NCI-H2081 (cell line): ENCODE results near the gene MYPN.
"Not testable (repeated sequence)": the region's sequence is repeated elsewhere in the genome, so short reads cannot be mapped to it uniquely, and the experiment has no call there.

Source experiments
- DNase-seq, 2 experiments: peaks; one replicate each; lab custom pipeline; 2025; lab: John Stamatoyannopoulos, UW

The MYPN gene

DNA sequence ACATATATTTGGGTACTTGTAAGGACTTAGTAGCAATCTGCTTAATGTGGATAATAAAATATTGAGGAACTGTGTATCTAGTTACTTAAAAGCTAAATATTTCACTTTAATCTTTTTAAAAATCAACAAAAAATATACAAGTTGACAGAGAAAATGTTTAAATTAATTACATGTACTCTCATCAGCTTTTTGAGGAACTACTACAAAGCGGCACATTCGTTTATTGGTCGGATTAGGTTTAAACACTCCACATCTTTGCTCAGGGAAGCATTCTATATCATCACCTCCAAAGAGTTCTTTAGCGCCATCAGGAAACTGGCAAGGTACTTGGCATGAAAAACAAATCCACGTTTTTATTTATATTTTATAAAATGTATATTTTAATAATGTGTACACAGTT lies 121.0 kb downstream of the MYPN start:
- no peak for DNase-seq

DNA sequence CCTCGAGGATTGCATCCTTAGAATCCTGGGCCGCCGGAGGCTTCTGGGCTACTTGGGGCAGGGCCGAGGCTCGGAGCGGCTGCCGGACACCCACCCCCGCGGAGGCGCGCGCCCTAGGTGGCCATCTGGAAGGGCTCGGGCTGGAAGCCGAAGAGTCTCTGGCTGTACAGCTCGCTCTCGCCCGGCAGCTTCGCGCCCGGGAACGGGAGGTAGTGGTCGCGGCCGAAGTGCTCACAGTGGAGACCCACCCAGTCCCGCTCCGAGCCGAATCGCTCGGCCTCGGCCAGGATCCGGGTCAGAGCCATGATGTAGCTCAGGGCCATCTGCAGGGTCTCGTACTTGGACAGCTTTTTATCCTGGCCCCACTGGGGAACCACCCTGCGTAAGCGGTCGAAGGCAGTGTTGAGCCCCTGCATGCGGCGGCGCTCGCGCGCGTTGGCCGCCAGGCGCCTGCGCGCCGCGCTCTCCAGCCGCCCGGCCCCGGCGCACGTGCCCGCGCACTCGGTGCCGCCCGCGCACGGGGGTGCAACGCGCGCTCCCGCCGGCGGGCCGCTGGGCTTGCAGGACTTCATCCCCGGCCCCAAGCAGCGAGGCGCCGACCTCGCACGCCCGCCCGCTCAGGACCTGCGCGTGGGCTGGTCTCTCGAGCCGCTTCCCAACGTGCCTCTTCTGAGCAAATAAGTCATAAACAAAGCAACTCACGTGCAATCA lies 122.0 kb downstream of the MYPN start:
- peak; percentile 58 to 69 for DNase-seq

- no peak for DNase-seq
These were observed 122.5 kb downstream of the MYPN start, which contains the start of gene ATOH7 for GRCh38 chr10:68231817-68232251. ATOH7 (minus strand) TSS chr10:68232113; CDS start chr10:68231677, 436 bp downstream.

DNA sequence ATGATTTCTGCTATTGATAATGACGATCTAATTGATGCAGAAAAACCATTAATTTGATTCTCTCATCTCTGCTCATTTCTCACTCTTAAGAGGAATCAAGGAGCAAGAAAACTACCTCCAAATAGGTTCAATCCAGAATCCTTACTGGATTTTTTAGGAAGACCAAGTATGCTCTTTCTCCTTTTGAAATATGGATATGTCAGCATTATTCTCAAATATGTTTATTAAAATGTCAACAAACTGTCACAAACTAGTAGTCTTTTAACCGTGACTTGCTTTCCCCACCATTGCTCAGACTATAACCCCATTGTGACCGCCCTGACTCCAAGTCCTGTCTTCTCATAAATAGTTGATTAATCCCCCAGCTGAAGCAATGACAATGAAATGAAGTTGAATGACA lies 123.8 kb downstream of the MYPN start:
- no peak for DNase-seq

- DNase-seq: no peak
These were observed 125.8 kb downstream of the MYPN start for GRCh38 chr10:68235111-68235510.

DNA sequence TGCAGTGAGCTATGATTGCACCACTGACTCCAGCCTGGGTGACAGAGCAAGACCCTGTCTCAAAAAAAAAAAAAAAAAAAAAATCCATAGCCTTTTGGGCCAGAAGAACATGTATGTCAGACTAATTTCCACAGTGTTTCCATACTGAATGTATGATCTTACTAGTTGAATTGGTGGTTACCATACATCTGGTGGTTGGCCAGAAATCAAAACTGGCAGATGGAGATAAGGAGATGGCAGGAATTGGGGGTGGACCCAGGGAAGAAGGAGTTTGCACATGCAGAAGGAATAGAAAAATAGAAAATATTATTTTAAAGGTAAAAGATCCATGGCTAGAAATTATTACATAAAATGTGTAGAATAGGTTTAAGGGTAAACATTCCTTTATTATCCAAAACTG lies 126.3 kb downstream of the MYPN start:
- no peak for DNase-seq

GRCh38 chr10:68237173-68237572 lies 127.9 kb downstream of the MYPN start:
- DNase-seq: no peak

GRCh38 chr10:68238371-68238770 lies 129.1 kb downstream of the MYPN start:
- DNase-seq: no peak

DNA sequence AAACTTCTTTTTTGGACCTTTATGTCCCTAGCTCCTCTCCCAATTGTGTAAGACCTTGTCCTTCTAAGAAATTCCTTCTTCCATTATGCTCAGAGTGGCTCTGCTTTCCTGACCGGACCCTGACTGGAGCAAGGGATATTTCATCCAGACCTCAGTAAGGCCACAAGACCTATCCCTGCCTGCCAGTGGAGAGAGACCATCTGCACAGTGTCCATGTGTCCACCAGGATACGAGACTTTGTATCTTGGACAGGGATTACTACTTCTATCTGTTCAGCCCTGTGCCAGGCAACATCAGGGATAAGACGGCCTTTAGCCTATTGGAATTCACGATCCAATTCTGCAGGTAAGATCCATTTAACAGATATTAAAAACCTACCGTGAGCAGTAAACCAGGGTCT lies 129.8 kb downstream of the MYPN start:
- DNase-seq: no peak

GRCh38 chr10:68239596-68240150 lies 130.4 kb downstream of the MYPN start:
- no peak for DNase-seq

GRCh38 chr10:68242051-68242450 lies 132.8 kb downstream of the MYPN start:
- no peak for DNase-seq

DNA sequence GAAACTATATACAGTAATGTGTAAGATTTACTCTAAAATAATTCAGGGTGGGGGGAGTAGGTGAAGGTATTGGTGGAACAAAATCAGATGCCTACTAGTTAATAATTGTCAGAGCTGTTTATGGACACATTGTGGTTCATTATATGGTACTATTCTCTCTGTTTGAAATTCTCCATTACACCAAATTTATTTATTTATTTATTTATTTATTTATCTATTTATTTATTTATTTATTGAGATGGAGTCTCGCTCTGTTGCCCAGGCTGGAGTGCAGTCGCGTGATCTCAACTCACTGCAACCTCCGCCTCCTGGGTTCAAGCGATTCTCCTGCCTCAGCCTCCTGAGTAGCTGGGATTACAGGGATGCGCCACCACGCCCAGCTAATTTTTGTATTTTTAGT lies 137.1 kb downstream of the MYPN start:
- DNase-seq: not testable (repeated sequence)

GRCh38 chr10:68247931-68248330 lies 138.6 kb downstream of the MYPN start:
- no peak for DNase-seq

DNA sequence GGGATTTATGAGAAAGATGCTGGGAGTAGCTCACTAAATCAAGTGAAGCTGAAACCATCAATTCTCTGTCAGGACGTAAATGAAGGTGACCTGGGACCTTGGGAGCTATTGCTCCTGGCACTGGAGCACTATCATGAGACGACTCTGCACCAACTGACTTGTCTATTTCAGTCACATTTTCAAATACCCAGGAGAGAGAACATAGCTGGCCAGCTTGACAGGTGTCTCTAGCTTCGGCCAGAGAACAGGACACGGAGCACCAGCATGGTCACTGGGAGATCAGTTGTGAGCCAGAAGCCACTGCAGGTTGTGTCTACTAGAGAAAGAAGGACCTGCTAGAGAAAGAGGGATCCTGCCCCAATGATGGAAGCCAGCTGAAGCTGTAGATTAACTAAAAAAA lies 140.0 kb downstream of the MYPN start:
- DNase-seq: no peak

DNA sequence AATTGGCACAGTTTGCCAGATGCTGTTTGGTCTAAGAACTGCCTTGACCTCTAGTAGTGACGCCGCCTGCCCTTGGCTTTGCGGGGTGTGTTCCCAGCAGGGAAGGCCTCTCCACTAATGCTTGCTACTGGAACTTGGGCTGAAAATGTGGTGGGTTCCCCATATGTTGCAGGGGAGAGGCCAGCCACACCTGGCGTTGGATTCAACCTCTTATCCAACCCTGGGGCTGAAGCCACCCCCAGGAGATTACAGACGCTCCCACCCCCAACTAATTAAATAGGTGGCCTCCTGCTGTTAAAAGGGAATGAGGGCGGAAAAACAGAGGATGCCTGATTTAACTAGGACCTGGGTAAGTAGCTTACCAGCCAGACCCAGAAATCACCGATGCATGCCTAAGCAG lies 141.9 kb downstream of the MYPN start:
- DNase-seq: no peak

DNA sequence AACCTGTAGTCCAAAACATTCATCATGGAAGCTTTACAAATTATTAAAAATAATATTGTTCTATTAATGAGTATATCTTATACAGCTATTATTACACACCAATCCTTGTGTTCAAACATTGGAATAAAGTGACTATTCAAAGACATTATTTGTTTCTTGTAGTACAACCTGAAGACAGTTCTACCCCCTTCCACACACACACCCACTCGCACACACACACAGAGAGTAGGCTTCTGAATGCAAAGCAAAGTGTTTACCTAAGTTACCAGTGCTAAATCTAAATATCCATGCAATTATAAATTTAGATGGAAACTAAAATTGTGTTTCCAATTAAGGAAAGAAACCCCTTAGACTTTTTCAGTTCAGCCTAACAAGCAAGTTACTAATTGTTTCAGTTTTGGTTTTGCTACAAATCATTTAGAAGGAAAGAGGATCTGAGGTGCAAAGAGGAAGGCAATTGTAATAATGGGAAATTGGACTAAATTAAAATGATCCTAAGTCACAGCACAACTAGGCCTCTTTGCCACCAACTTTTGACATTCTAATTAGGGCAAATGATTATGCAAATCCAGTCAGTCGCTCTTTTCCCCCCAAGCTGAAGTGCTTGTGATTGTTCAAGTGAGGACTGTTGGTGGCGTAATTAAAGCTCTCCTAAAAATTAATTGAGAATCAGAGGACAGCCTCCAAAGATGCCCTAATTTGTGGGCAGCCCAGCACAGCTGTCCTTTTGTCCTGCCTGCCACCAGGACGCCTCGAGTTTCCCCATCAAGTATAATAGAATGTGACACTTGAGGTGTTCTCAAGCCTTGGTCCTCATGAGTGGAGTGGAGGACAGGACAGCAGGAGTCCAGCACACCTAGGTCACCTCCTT lies 142.6 kb downstream of the MYPN start:
- DNase-seq: no peak

- DNase-seq: no peak
These were observed 144.1 kb downstream of the MYPN start for GRCh38 chr10:68253346-68253745.

DNA sequence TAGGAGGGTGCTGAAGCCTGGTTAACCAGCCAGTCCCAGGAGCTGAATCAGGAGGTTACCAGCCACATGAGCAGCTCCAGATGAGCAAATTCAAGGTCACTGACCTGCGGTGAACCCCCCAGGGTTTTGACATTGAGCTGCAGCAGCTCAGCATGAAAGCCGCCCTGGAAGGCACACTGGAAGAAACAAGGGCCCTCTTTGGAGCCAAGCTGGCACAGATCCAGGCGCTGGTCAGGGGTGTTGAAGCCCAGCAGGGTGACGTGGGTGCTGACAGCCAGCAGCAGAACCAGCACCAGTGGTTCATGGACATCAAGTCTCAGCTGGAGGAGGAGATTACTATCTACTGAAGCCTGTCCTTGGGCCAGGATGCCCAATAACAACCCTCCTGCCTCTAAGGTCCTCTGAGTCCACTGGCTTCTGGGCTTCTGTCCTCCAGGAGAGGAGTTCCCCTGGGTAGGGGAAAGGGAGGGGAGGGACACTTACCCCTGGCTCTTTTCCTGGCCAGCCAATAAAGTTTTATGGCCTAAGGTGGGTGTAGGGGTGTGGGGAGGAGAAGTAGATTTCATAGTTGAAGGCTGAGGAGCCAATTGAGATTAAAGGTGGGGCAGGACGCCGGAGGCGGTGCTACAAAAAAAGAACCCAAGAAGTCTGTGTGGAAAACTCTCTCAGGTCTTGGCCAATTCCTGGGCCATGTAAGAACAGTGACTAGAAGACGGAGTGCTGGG lies 152.0 kb downstream of the MYPN start:
- no peak for DNase-seq
